WTC11 (cell line): ENCODE data around the gene LYPD6. TPM values are rescaled to one million over a fixed set of nuclear protein-coding genes. Genes with fewer than 3 reads are reported as not detected.

Experiments
- ATAC-seq: fragments of 200-7000 bp; cut with Tn5 transposase; 2 replicates; pipeline ENCODE4 v1.10.0; 2021; ENCODE audit warnings: mild to moderate bottlenecking, moderate library complexity
- CTCF ChIA-PET: fragments of 300-600 bp; sonication (Branson Sonifier 250); formaldehyde crosslinking; loops from one replicate; lab custom pipeline; 2021; ENCODE audit warnings: antibody characterized with exemption; lab: Charles Lee
- POLR2A ChIA-PET: fragments of 350-600 bp; sonication (Branson Sonifier 250); formaldehyde crosslinking; loops from one replicate; lab custom pipeline; 2021; ENCODE audit warnings: antibody characterized with exemption; lab: Charles Lee
- DNase-seq: peaks from one replicate; pipeline ENCODE4 v3.0.0; 2021; ENCODE audit warnings: low spot score
- H3K27ac Mint-ChIP-seq: 2 replicates; pipeline ENCODE4 v1.8.0; 2021; ENCODE audit warnings: mixed read lengths
- H3K27me3 Mint-ChIP-seq: 2 replicates; pipeline ENCODE4 v1.8.0; 2021; ENCODE audit warnings: low read depth, mild to moderate bottlenecking, moderate library complexity, mixed read lengths
- H3K36me3 Mint-ChIP-seq: 2 replicates; pipeline ENCODE4 v1.8.0; 2021; ENCODE audit warnings: mixed read lengths
- H3K4me1 Mint-ChIP-seq: 2 replicates; pipeline ENCODE4 v1.8.0; 2022; ENCODE audit warnings: mixed read lengths
- H3K4me3 Mint-ChIP-seq: 2 replicates; pipeline ENCODE4 v1.8.0; 2021; ENCODE audit warnings: mild to moderate bottlenecking, moderate library complexity, mixed read lengths
- H3K9me3 Mint-ChIP-seq: 2 replicates; pipeline ENCODE4 v1.8.0; 2021; ENCODE audit warnings: mixed read lengths
- ATF6 ChIP-seq: sonication (generic); formaldehyde crosslinking; IDR thresholded peaks from 2 replicates; pipeline ENCODE4 v1.8.1; 2023; ENCODE audit warnings: mild to moderate bottlenecking, missing genetic modification reagents
- CREM ChIP-seq: sonication (generic); formaldehyde crosslinking; IDR thresholded peaks from 2 replicates; pipeline ENCODE4 v1.8.1; 2022; ENCODE audit warnings: mild to moderate bottlenecking, missing genetic modification reagents, moderate library complexity
- GABPB1 ChIP-seq: sonication (generic); formaldehyde crosslinking; IDR thresholded peaks from 2 replicates; pipeline ENCODE4 v1.8.1; 2023; ENCODE audit warnings: mild to moderate bottlenecking, missing genetic modification reagents
- GRHL2 ChIP-seq: fragments of 250-450 bp; sonication (Bioruptor Pico); IDR thresholded peaks from 2 replicates; pipeline ENCODE4 v1.8.0; 2022; ENCODE audit warnings: mild to moderate bottlenecking, moderate library complexity; ENCODE audit not compliant: insufficient replicate concordance, severe bottlenecking
- JUN ChIP-seq: sonication (generic); formaldehyde crosslinking; IDR thresholded peaks from 2 replicates; pipeline ENCODE4 v1.8.0; 2023; ENCODE audit warnings: mild to moderate bottlenecking, missing genetic modification reagents
- MXD4 ChIP-seq: fragments of 250-450 bp; sonication (Bioruptor Pico); IDR thresholded peaks from 2 replicates; pipeline ENCODE4 v1.8.0; 2021; ENCODE audit warnings: mild to moderate bottlenecking, moderate library complexity, borderline replicate concordance
- NFATC4 ChIP-seq: fragments of 250-450 bp; sonication (Bioruptor Pico); IDR thresholded peaks from 2 replicates; pipeline ENCODE4 v1.9.0; 2021; ENCODE audit warnings: mild to moderate bottlenecking
- NFE2L1 ChIP-seq: sonication (generic); formaldehyde crosslinking; IDR thresholded peaks from 2 replicates; pipeline ENCODE4 v1.8.1; 2023; ENCODE audit warnings: missing genetic modification reagents
- NR2C2 ChIP-seq: sonication (generic); formaldehyde crosslinking; IDR thresholded peaks from 2 replicates; pipeline ENCODE4 v1.8.0; 2022; ENCODE audit warnings: mild to moderate bottlenecking, missing genetic modification reagents
- TCF7 ChIP-seq: sonication (generic); formaldehyde crosslinking; IDR thresholded peaks from 2 replicates; pipeline ENCODE4 v1.8.0; 2022; ENCODE audit warnings: mild to moderate bottlenecking, low read depth, missing genetic modification reagents, moderate library complexity
- ZNF281 ChIP-seq: sonication (generic); formaldehyde crosslinking; IDR thresholded peaks from 2 replicates; pipeline ENCODE4 v1.8.0; 2023; ENCODE audit warnings: mild to moderate bottlenecking, missing genetic modification reagents
- ZNF423 ChIP-seq: fragments of 250-450 bp; sonication (Bioruptor Pico); IDR thresholded peaks from 2 replicates; pipeline ENCODE4 v2.1.2; 2022; ENCODE audit warnings: mild to moderate bottlenecking, moderate library complexity
- total RNA-seq: library from RNA; stranded (reverse); gene quantifications from 3 replicates; pipeline ENCODE4 v1.2.3, GENCODE V29; 2021
- TF ChIP-seq, protein P1 (sequence below): sonication (generic); formaldehyde crosslinking; IDR thresholded peaks from 2 replicates; pipeline ENCODE4 v1.8.0; 2023; ENCODE audit warnings: missing genetic modification reagents, mild to moderate bottlenecking, borderline replicate concordance
- TF ChIP-seq, protein P2 (sequence below): sonication (generic); formaldehyde crosslinking; IDR thresholded peaks from 2 replicates; pipeline ENCODE4 v1.8.0; 2023; ENCODE audit warnings: missing genetic modification reagents
- TF ChIP-seq, protein P3 (sequence below): fragments of 200-600 bp; IDR thresholded peaks from 2 replicates; pipeline ENCODE4 v1.8.0; 2022; ENCODE audit warnings: antibody characterized with exemption
- TF ChIP-seq, protein P4 (sequence below): sonication (generic); formaldehyde crosslinking; IDR thresholded peaks from 2 replicates; pipeline ENCODE4 v1.8.1; 2023; ENCODE audit warnings: mild to moderate bottlenecking, missing genetic modification reagents, moderate library complexity
- TF ChIP-seq, protein P5 (sequence below): sonication (generic); formaldehyde crosslinking; IDR thresholded peaks from 2 replicates; pipeline ENCODE4 v1.8.0; 2022; ENCODE audit warnings: mild to moderate bottlenecking, missing genetic modification reagents

LYPD6 gene
- total RNA-seq, 1 experiment from 2014 or later, result 4.8 TPM

GRCh38 chr2:149466635-149467034, 136.2 kb downstream of the LYPD6 start:
- peaks cover 4% of the 10 kb centered on the region for H3K9me3 Mint-ChIP-seq
- no peak overlapping the region for H3K4me3 Mint-ChIP-seq
- H3K36me3 Mint-ChIP-seq, result peaks cover 6% of the 10 kb centered on the region
- no peaks in the 10 kb centered on the region for H3K27me3 Mint-ChIP-seq
- DNase-seq, result no peak
- no peak overlapping the region for H3K27ac Mint-ChIP-seq
- POLR2A ChIA-PET, result no interaction called here
- no peak for ATAC-seq
- CTCF ChIA-PET, result interaction anchor here (0.8 kb wide), 1 partner anchor 450 kb away, joined by 3 read pairs; no protein-coding TSS in a partner anchor
- TF ChIP-seq CREM (CRISPR knock-in tag) (no peak), JUN (CRISPR knock-in tag) (no peak), ZNF423 (CRISPR knock-in tag) (no peak), NFE2L1 (CRISPR knock-in tag) (no peak), ATF6 (CRISPR knock-in tag) (no peak), MXD4 (no peak), GABPB1 (CRISPR knock-in tag) (no peak), ZNF281 (CRISPR knock-in tag) (no peak), GRHL2 (CRISPR knock-in tag) (no peak), TCF7 (CRISPR knock-in tag) (no peak), NR2C2 (CRISPR knock-in tag) (no peak), NFATC4 (CRISPR knock-in tag) (no peak)
- TF ChIP-seq, protein P1, sequence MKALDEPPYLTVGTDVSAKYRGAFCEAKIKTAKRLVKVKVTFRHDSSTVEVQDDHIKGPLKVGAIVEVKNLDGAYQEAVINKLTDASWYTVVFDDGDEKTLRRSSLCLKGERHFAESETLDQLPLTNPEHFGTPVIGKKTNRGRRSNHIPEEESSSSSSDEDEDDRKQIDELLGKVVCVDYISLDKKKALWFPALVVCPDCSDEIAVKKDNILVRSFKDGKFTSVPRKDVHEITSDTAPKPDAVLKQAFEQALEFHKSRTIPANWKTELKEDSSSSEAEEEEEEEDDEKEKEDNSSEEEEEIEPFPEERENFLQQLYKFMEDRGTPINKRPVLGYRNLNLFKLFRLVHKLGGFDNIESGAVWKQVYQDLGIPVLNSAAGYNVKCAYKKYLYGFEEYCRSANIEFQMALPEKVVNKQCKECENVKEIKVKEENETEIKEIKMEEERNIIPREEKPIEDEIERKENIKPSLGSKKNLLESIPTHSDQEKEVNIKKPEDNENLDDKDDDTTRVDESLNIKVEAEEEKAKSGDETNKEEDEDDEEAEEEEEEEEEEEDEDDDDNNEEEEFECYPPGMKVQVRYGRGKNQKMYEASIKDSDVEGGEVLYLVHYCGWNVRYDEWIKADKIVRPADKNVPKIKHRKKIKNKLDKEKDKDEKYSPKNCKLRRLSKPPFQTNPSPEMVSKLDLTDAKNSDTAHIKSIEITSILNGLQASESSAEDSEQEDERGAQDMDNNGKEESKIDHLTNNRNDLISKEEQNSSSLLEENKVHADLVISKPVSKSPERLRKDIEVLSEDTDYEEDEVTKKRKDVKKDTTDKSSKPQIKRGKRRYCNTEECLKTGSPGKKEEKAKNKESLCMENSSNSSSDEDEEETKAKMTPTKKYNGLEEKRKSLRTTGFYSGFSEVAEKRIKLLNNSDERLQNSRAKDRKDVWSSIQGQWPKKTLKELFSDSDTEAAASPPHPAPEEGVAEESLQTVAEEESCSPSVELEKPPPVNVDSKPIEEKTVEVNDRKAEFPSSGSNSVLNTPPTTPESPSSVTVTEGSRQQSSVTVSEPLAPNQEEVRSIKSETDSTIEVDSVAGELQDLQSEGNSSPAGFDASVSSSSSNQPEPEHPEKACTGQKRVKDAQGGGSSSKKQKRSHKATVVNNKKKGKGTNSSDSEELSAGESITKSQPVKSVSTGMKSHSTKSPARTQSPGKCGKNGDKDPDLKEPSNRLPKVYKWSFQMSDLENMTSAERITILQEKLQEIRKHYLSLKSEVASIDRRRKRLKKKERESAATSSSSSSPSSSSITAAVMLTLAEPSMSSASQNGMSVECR (CRISPR knock-in tag), result no peak
- TF ChIP-seq, protein P2, sequence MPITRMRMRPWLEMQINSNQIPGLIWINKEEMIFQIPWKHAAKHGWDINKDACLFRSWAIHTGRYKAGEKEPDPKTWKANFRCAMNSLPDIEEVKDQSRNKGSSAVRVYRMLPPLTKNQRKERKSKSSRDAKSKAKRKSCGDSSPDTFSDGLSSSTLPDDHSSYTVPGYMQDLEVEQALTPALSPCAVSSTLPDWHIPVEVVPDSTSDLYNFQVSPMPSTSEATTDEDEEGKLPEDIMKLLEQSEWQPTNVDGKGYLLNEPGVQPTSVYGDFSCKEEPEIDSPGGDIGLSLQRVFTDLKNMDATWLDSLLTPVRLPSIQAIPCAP (CRISPR knock-in tag), result no peak
- TF ChIP-seq, protein P3, sequence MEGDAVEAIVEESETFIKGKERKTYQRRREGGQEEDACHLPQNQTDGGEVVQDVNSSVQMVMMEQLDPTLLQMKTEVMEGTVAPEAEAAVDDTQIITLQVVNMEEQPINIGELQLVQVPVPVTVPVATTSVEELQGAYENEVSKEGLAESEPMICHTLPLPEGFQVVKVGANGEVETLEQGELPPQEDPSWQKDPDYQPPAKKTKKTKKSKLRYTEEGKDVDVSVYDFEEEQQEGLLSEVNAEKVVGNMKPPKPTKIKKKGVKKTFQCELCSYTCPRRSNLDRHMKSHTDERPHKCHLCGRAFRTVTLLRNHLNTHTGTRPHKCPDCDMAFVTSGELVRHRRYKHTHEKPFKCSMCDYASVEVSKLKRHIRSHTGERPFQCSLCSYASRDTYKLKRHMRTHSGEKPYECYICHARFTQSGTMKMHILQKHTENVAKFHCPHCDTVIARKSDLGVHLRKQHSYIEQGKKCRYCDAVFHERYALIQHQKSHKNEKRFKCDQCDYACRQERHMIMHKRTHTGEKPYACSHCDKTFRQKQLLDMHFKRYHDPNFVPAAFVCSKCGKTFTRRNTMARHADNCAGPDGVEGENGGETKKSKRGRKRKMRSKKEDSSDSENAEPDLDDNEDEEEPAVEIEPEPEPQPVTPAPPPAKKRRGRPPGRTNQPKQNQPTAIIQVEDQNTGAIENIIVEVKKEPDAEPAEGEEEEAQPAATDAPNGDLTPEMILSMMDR, result no peak
- TF ChIP-seq, protein P4, sequence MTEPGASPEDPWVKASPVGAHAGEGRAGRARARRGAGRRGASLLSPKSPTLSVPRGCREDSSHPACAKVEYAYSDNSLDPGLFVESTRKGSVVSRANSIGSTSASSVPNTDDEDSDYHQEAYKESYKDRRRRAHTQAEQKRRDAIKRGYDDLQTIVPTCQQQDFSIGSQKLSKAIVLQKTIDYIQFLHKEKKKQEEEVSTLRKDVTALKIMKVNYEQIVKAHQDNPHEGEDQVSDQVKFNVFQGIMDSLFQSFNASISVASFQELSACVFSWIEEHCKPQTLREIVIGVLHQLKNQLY (CRISPR knock-in tag), result no peak
- TF ChIP-seq, protein P5, sequence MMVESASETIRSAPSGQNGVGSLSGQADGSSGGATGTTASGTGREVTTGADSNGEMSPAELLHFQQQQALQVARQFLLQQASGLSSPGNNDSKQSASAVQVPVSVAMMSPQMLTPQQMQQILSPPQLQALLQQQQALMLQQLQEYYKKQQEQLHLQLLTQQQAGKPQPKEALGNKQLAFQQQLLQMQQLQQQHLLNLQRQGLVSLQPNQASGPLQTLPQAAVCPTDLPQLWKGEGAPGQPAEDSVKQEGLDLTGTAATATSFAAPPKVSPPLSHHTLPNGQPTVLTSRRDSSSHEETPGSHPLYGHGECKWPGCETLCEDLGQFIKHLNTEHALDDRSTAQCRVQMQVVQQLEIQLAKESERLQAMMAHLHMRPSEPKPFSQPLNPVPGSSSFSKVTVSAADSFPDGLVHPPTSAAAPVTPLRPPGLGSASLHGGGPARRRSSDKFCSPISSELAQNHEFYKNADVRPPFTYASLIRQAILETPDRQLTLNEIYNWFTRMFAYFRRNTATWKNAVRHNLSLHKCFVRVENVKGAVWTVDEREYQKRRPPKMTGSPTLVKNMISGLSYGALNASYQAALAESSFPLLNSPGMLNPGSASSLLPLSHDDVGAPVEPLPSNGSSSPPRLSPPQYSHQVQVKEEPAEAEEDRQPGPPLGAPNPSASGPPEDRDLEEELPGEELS, result no peak
- H3K4me1 Mint-ChIP-seq, result no peaks in the 10 kb centered on the region
